Lower leg skin (tissue), 4 donors: ENCODE results near the gene ABCC4. TPM values are rescaled to one million over a fixed set of nuclear protein-coding genes. Genes with fewer than 3 reads are reported as not detected.

Experiments used
- DNase-seq, 2 donors: peaks; one replicate each; pipeline ENCODE4 v3.0.0-alpha.2; 2019; ENCODE audit warnings: low spot score in 2 of 2
- H3K4me3 ChIP-seq: fragments of 200-600 bp; sonication (generic); 2 replicates; pipeline ENCODE4 v1.5.1; 2017; ENCODE audit warnings: mild to moderate bottlenecking, low read depth; ENCODE audit not compliant: poor library complexity, severe bottlenecking
- CTCF ChIP-seq, 3 donors: fragments of 450-650 bp; IDR thresholded peaks; one replicate each; pipeline ENCODE4 v1.5.1; 2016; ENCODE audit warnings: antibody characterized with exemption in 3 of 3, mild to moderate bottlenecking in 3 of 3, moderate library complexity in 2 of 3
- POLR2A ChIP-seq, 2 donors: fragments of 450-650 bp; IDR thresholded peaks; one replicate each; pipeline ENCODE4 v1.6.1; 2016 to 2017; ENCODE audit warnings: antibody characterized with exemption in 2 of 2, mild to moderate bottlenecking in 1 of 2, moderate library complexity in 1 of 2
- WGBS, 2 donors: methylation state at CpG; one replicate each; pipeline ENCODE4 v1.1.5; 2018; 5-methylcytosine and 5-hydroxymethylcytosine counted together
- intact Hi-C: fragments of 100-400 bp; cut with DNase I; formaldehyde crosslinking; loops from one replicate; pipeline ENCODE4 v1.15.0; 2023; ENCODE audit warnings: low total_unique reads
- total RNA-seq, 4 donors: library from RNA; depleted of rRNA; stranded (reverse); fragments of >200 nt; gene quantifications; one replicate each; pipeline ENCODE4 v1.1.0, GENCODE V29; 2016

The ABCC4 gene
- total RNA-seq, 4 donors from 2014 or later, result 5.1 to 30.9 (median 11.1) TPM

DNA sequence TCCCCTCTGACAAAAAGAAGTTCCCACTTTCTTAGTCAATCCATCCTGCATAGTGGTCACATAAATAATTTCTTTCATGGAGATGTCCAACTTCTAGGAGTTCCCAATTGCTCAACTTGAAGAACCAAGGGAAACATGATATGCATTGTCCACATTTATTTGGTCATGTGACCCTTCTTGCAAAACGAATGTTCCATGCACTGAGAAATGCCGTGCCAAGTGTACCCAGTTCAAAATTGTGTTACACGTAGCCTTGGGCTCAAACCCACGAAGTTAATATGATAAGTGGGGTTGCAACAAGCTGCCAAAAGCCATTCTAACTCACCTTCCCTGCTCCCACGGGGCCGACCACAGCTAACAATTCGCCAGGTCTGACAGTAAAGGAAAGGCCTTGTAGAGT, 113.1 kb downstream of the ABCC4 start:
- whole genome bisulfite sequencing, 2 donors, result 80% methylated on average over 7 of the region's 7 CpGs
- no peak for DNase-seq
- no peak for TF ChIP-seq CTCF (IDR thresholded peaks at IDR 0.05)
- TF ChIP-seq POLR2A (IDR thresholded peaks at IDR 0.05), result no peak
- no peak overlapping the region for H3K4me3 ChIP-seq
- intact Hi-C loops, result no loop called here

- no peak overlapping the region for H3K4me3 ChIP-seq
- TF ChIP-seq CTCF (IDR thresholded peaks at IDR 0.05) (no peak), POLR2A (IDR thresholded peaks at IDR 0.05) (no peak)
- 83 to 85% methylated on average over 5 of the region's 5 CpGs for WGBS, 2 donors
- DNase-seq, result no peak
- intact Hi-C loops, result no loop called here
Measured at GRCh38 chr13:95185851-95186250, 115.4 kb downstream of the ABCC4 start.

DNA sequence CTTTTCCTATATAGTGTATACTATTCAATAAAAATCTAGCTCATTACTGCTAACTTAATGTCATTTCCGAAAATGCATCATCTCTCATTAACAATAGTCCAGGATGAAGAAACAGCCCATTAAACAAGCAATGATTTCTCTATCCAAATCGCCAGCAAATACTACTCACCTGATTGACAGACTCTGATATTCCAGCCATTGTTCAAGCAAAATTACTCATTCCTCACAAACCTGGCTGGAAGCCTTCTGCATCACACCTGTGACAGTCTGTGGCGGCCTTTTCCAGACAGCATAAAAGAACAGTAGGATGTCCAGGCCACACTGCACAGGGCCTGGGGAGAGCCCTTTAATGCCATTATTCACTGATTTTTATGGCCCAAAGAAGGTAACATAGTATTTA, 115.9 kb downstream of the ABCC4 start:
- intact Hi-C loops, result no loop called here
- TF ChIP-seq CTCF (IDR thresholded peaks at IDR 0.05), result no peak
- no peak for TF ChIP-seq POLR2A (IDR thresholded peaks at IDR 0.05)
- no peak overlapping the region for H3K4me3 ChIP-seq
- no peak for DNase-seq
- 84 to 88% methylated on average over 3 of the region's 3 CpGs for WGBS, 2 donors

DNA sequence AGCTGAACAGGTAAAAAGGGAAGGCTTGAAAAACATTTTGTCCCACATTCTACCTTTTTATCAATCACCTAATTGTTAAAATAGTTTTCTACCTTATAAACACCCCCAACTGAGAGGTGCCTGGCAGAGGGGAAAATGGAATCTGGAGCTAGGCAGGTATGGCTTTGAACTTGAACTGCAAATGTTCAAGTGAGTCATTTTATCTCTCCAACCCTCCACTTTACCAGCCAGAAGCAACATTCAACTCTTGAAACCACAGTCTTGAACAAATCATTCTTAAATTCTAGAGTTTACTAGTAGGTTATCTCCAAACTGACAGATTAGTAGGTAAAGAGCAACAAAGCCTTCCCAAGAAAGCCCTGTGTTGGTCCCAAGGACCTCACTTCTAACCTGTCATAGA, 116.9 kb downstream of the ABCC4 start:
- no peak for DNase-seq
- H3K4me3 ChIP-seq, result no peak overlapping the region
- intact Hi-C loops, result no loop called here
- TF ChIP-seq POLR2A (IDR thresholded peaks at IDR 0.05) (no peak), CTCF (IDR thresholded peaks at IDR 0.05) (no peak)

- intact Hi-C loops, result no loop called here
- 64 to 74% methylated on average over 5 of the region's 5 CpGs for WGBS, 2 donors
- TF ChIP-seq CTCF (IDR thresholded peaks at IDR 0.05), result no peak
- no peak for TF ChIP-seq POLR2A (IDR thresholded peaks at IDR 0.05)
- H3K4me3 ChIP-seq, result no peak overlapping the region
- DNase-seq, result no peak
Measured at GRCh38 chr13:95182570-95183265, 118.5 kb downstream of the ABCC4 start.

- no peak for TF ChIP-seq POLR2A (IDR thresholded peaks at IDR 0.05)
- no peak for TF ChIP-seq CTCF (IDR thresholded peaks at IDR 0.05)
- WGBS, 2 donors, result 95 to 96% methylated on average over 2 of the region's 2 CpGs
- intact Hi-C loops, result no loop called here
- no peak overlapping the region for H3K4me3 ChIP-seq
- DNase-seq, result no peak
Measured at GRCh38 chr13:95181586-95181985, 119.7 kb downstream of the ABCC4 start.
